ENCODE measurements around the gene CTSF.

The CTSF gene

GRCh38 chr11:66580803-66581202 is 12.4 kb upstream of the CTSF start:
- no peaks in the 10 kb centered on the region for H3K4me1 ChIP-seq (ENCODE audit: insufficient read depth, low read length)
- no peak overlapping the region for H3K4me3 ChIP-seq (ENCODE audit: low read length)
- peaks cover 3% of the 10 kb centered on the region for H3K27me3 ChIP-seq (ENCODE audit: insufficient read depth, low read length)
- H3K9me3 ChIP-seq (ENCODE audit: low read length): no peaks in the 10 kb centered on the region
- H3K36me3 ChIP-seq (ENCODE audit: insufficient read depth, low read length): no peaks in the 10 kb centered on the region
- no peak overlapping the region for H2AFZ ChIP-seq (ENCODE audit: low read depth, low read length)

DNA sequence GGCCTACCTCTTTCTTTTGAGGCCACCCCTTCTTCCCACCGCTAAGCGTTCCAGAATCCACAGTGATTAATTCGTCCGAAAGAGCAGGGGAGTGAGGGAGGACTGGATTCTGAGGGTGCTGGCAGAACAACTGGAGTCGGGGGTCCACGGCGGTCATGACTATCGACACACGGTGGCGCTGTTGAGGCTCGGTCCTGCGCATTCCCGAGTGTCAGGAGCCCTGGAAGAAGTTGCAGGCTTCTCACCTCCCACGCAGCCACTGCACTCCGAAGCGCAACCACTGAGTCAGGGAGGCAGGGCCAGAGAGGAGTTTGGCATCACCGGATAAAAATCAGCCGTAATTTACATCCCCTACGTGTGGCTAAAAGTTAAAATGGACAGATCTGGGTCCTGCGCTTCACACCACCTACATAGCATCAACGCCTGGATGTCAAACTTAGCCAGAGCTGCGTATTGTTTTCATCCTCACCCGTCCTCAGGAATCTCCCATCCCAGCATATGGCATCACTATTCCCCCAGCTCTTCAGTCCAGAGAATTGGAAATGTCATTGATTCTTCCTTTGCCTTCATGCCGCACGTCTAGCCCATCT is 10.7 kb upstream of the CTSF start:
- H2AFZ ChIP-seq (ENCODE audit: low read depth, low read length): no peak overlapping the region
- peaks cover 3% of the 10 kb centered on the region for H3K27me3 ChIP-seq (ENCODE audit: insufficient read depth, low read length)
- no peaks in the 10 kb centered on the region for H3K9me3 ChIP-seq (ENCODE audit: low read length)

DNA sequence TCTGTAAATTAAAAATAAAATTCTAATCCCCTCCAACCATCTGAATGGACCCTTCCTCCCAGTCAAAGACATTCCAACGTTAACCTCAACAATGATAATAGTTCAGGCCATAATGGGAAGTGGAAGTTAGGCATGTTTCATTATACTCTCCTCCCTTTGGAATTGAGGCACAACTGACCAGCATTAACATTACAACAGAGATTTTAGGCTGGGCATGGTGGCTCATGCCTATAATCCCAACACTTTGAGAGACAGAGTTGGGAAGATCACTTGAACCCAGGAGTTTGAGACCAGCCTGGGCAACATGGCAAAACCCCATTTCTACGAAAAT is 2.4 kb upstream of the CTSF start:
- peaks cover 2% of the 10 kb centered on the region for H3K9me3 ChIP-seq (ENCODE audit: low read length)

More for the DNA sequence above, 10.7 kb upstream of the CTSF start:
- no peak overlapping the region for H3K4me3 ChIP-seq (ENCODE audit: low read length)
- H3K4me1 ChIP-seq (ENCODE audit: insufficient read depth, low read length): no peaks in the 10 kb centered on the region
- no peaks in the 10 kb centered on the region for H3K36me3 ChIP-seq (ENCODE audit: insufficient read depth, low read length)

GRCh38 chr11:66570079-66570849 is 1.9 kb upstream of the CTSF start:
- Histone ChIP-seq H3K36me3 (ENCODE audit: insufficient read depth, low read length) (no peaks in the 10 kb centered on the region), H3K27me3 (ENCODE audit: insufficient read depth, low read length) (no peaks in the 10 kb centered on the region), H3K4me3 (ENCODE audit: low read length) (no peak overlapping the region), H3K9me3 (ENCODE audit: low read length) (peaks cover 2% of the 10 kb centered on the region), H2AFZ (ENCODE audit: low read depth, low read length) (peak overlapping the region; percentile 35), H3K4me1 (ENCODE audit: insufficient read depth, low read length) (peaks cover 12% of the 10 kb centered on the region)

More for the DNA sequence above, 2.4 kb upstream of the CTSF start:
- Histone ChIP-seq H3K36me3 (ENCODE audit: insufficient read depth, low read length) (no peaks in the 10 kb centered on the region), H3K4me1 (ENCODE audit: insufficient read depth, low read length) (peaks cover 12% of the 10 kb centered on the region), H3K27me3 (ENCODE audit: insufficient read depth, low read length) (no peaks in the 10 kb centered on the region), H2AFZ (ENCODE audit: low read depth, low read length) (peak overlapping the region; percentile 35), H3K4me3 (ENCODE audit: low read length) (no peak overlapping the region)

DNA sequence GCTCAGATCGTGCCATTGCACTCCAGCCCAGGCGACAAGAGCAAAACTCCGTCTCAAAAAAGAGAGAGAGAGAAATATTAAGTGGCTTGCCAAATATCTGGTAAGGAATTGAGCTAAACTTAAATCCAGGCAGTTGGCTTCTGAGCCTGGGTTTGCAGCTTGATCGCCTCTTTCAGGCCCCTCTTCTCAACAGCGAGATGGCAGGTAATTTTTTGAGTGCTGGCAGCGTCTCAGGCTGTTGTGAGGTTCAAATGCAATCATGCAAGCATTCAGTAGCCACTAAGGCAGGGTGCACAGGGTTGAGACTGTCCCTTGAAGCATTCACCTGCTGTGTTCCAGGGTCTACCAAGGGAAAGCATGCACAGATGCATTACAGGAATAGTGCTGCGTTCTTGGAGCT is 670 bp upstream of the CTSF start:
- Histone ChIP-seq H3K4me3 (ENCODE audit: low read length) (no peak overlapping the region), H3K36me3 (ENCODE audit: insufficient read depth, low read length) (no peaks in the 10 kb centered on the region), H3K9me3 (ENCODE audit: low read length) (peaks cover 2% of the 10 kb centered on the region), H2AFZ (ENCODE audit: low read depth, low read length) (no peak overlapping the region), H3K4me1 (ENCODE audit: insufficient read depth, low read length) (peaks cover 12% of the 10 kb centered on the region), H3K27me3 (ENCODE audit: insufficient read depth, low read length) (no peaks in the 10 kb centered on the region)

- H3K4me1 ChIP-seq (ENCODE audit: insufficient read depth, low read length): peaks cover 12% of the 10 kb centered on the region
- H2AFZ ChIP-seq (ENCODE audit: low read depth, low read length): no peak overlapping the region
- peaks cover 2% of the 10 kb centered on the region for H3K9me3 ChIP-seq (ENCODE audit: low read length)
- no peaks in the 10 kb centered on the region for H3K27me3 ChIP-seq (ENCODE audit: insufficient read depth, low read length)
- no peaks in the 10 kb centered on the region for H3K36me3 ChIP-seq (ENCODE audit: insufficient read depth, low read length)
- H3K4me3 ChIP-seq (ENCODE audit: low read length): no peak overlapping the region
These were observed 651 bp downstream of the CTSF start for GRCh38 chr11:66567787-66568123.

DNA sequence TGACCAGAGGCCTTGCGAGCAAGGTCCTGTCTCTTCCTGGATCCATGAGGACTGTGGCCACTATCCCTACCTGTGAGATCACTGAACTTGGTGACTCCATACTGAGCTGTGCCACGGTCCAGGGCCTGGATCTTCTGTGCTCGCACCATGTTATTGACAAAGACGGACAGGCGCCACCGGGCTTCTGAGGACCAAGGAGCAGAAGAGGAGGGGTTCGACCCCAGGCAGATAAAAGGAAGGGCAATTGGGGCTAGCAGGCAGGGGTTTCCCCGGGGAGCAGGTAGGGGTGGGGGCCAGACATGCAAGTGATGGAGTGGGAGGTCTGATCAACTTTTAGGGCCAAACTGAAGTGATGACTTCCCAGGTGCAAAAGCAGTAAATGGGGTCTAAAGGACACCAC is 2.2 kb downstream of the CTSF start:
- Histone ChIP-seq H3K36me3 (ENCODE audit: insufficient read depth, low read length) (no peaks in the 10 kb centered on the region), H3K27me3 (ENCODE audit: insufficient read depth, low read length) (no peaks in the 10 kb centered on the region), H3K4me3 (ENCODE audit: low read length) (no peak overlapping the region), H2AFZ (ENCODE audit: low read depth, low read length) (no peak overlapping the region), H3K9me3 (ENCODE audit: low read length) (peaks cover 2% of the 10 kb centered on the region), H3K4me1 (ENCODE audit: insufficient read depth, low read length) (peaks cover 12% of the 10 kb centered on the region)

GRCh38 chr11:66564984-66565383 is 3.4 kb downstream of the CTSF start:
- peaks cover under 1% of the 10 kb centered on the region for H3K4me1 ChIP-seq (ENCODE audit: insufficient read depth, low read length)
- no peaks in the 10 kb centered on the region for H3K27me3 ChIP-seq (ENCODE audit: insufficient read depth, low read length)
- H3K36me3 ChIP-seq (ENCODE audit: insufficient read depth, low read length): no peaks in the 10 kb centered on the region
- no peak overlapping the region for H3K4me3 ChIP-seq (ENCODE audit: low read length)
- peaks cover 2% of the 10 kb centered on the region for H3K9me3 ChIP-seq (ENCODE audit: low read length)
- no peak overlapping the region for H2AFZ ChIP-seq (ENCODE audit: low read depth, low read length)

GRCh38 chr11:66564538-66564937 is 3.9 kb downstream of the CTSF start:
- Histone ChIP-seq H3K27me3 (ENCODE audit: insufficient read depth, low read length) (no peaks in the 10 kb centered on the region), H3K9me3 (ENCODE audit: low read length) (peaks cover 2% of the 10 kb centered on the region), H3K4me1 (ENCODE audit: insufficient read depth, low read length) (no peaks in the 10 kb centered on the region), H2AFZ (ENCODE audit: low read depth, low read length) (no peak overlapping the region), H3K4me3 (ENCODE audit: low read length) (no peak overlapping the region), H3K36me3 (ENCODE audit: insufficient read depth, low read length) (no peaks in the 10 kb centered on the region)

- Histone ChIP-seq H3K36me3 (ENCODE audit: insufficient read depth, low read length) (no peaks in the 10 kb centered on the region), H3K9me3 (ENCODE audit: low read length) (peaks cover 2% of the 10 kb centered on the region), H3K4me1 (ENCODE audit: insufficient read depth, low read length) (no peaks in the 10 kb centered on the region), H3K27me3 (ENCODE audit: insufficient read depth, low read length) (no peaks in the 10 kb centered on the region), H3K4me3 (ENCODE audit: low read length) (no peak overlapping the region), H2AFZ (ENCODE audit: low read depth, low read length) (no peak overlapping the region)
These were observed 4.6 kb downstream of the CTSF start for GRCh38 chr11:66563832-66564231.

GRCh38 chr11:66562907-66563583 is 5.4 kb downstream of the CTSF start:
- Histone ChIP-seq H3K4me1 (ENCODE audit: insufficient read depth, low read length) (no peaks in the 10 kb centered on the region), H2AFZ (ENCODE audit: low read depth, low read length) (no peak overlapping the region), H3K9me3 (ENCODE audit: low read length) (peaks cover 2% of the 10 kb centered on the region), H3K27me3 (ENCODE audit: insufficient read depth, low read length) (no peaks in the 10 kb centered on the region), H3K4me3 (ENCODE audit: low read length) (no peak overlapping the region), H3K36me3 (ENCODE audit: insufficient read depth, low read length) (no peaks in the 10 kb centered on the region)

DNA sequence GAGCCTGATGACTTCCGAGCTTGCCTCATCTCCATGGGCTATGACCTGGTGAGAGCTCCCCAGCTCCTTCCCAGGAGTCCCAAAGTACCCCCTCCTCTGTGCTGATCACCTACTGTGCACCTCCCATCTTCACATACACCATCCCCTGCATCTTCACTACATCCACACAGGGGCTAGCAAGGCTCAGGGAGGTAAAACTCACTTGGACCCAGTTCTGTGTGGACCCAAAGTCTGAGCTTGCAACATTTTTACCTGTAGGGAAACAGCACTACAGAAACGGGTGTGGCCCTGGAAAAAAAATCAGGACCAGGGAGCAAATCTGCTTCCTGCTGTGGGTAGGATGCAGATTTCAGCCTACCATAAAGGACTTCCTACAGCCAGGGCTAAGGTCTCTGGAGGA is 6.1 kb downstream of the CTSF start:
- no peaks in the 10 kb centered on the region for H3K36me3 ChIP-seq (ENCODE audit: insufficient read depth, low read length)
- H3K9me3 ChIP-seq (ENCODE audit: low read length): no peaks in the 10 kb centered on the region
- no peak overlapping the region for H2AFZ ChIP-seq (ENCODE audit: low read depth, low read length)
- no peaks in the 10 kb centered on the region for H3K4me1 ChIP-seq (ENCODE audit: insufficient read depth, low read length)
- no peak overlapping the region for H3K4me3 ChIP-seq (ENCODE audit: low read length)
- H3K27me3 ChIP-seq (ENCODE audit: insufficient read depth, low read length): no peaks in the 10 kb centered on the region

GRCh38 chr11:66561975-66562248 is 6.5 kb downstream of the CTSF start:
- H3K27me3 ChIP-seq (ENCODE audit: insufficient read depth, low read length): no peaks in the 10 kb centered on the region
- H3K36me3 ChIP-seq (ENCODE audit: insufficient read depth, low read length): no peaks in the 10 kb centered on the region
- no peak overlapping the region for H2AFZ ChIP-seq (ENCODE audit: low read depth, low read length)
- no peak overlapping the region for H3K4me3 ChIP-seq (ENCODE audit: low read length)
- H3K9me3 ChIP-seq (ENCODE audit: low read length): no peaks in the 10 kb centered on the region
- no peaks in the 10 kb centered on the region for H3K4me1 ChIP-seq (ENCODE audit: insufficient read depth, low read length)
